Measurements from ENCODE around the gene GPC5.
"Not testable (repeated sequence)": the region's sequence is repeated elsewhere in the genome, so short reads cannot be mapped to it uniquely, and the experiment has no call there.

The GPC5 gene

GRCh38 chr13:91649456-91649855 is 251.0 kb downstream of the GPC5 start:
- Histone ChIP-seq H3K9me3 (ENCODE audit: control insufficient read depth, low read length) (no peaks in the 10 kb centered on the region), H3K4me3 (ENCODE audit: low read length) (no peak overlapping the region), H3K4me1 (ENCODE audit: control insufficient read depth, insufficient read depth, low read length) (no peaks in the 10 kb centered on the region), H3K9ac (ENCODE audit: low read length) (no peak overlapping the region), H3K27me3 (ENCODE audit: control insufficient read depth, insufficient read depth, low read length) (no peaks in the 10 kb centered on the region), H3K36me3 (ENCODE audit: control insufficient read depth, insufficient read depth, low read length) (no peaks in the 10 kb centered on the region)

- Histone ChIP-seq H3K4me1 (ENCODE audit: control insufficient read depth, insufficient read depth, low read length) (no peaks in the 10 kb centered on the region), H3K36me3 (ENCODE audit: control insufficient read depth, insufficient read depth, low read length) (no peaks in the 10 kb centered on the region), H3K9me3 (ENCODE audit: control insufficient read depth, low read length) (no peaks in the 10 kb centered on the region), H3K4me3 (ENCODE audit: low read length) (no peak overlapping the region), H3K9ac (ENCODE audit: low read length) (no peak overlapping the region), H3K27me3 (ENCODE audit: control insufficient read depth, insufficient read depth, low read length) (no peaks in the 10 kb centered on the region)
Observed at GRCh38 chr13:91652404-91653301, 254.2 kb downstream of the GPC5 start.

GRCh38 chr13:91655731-91656130 is 257.3 kb downstream of the GPC5 start:
- Histone ChIP-seq H3K4me1 (ENCODE audit: control insufficient read depth, insufficient read depth, low read length) (no peaks in the 10 kb centered on the region), H3K4me3 (ENCODE audit: low read length) (no peak overlapping the region), H3K27me3 (ENCODE audit: control insufficient read depth, insufficient read depth, low read length) (no peaks in the 10 kb centered on the region), H3K36me3 (ENCODE audit: control insufficient read depth, insufficient read depth, low read length) (no peaks in the 10 kb centered on the region), H3K9ac (ENCODE audit: low read length) (no peak overlapping the region), H3K9me3 (ENCODE audit: control insufficient read depth, low read length) (no peaks in the 10 kb centered on the region)

- H3K9ac ChIP-seq (ENCODE audit: low read length): no peak overlapping the region
- no peaks in the 10 kb centered on the region for H3K27me3 ChIP-seq (ENCODE audit: control insufficient read depth, insufficient read depth, low read length)
- no peaks in the 10 kb centered on the region for H3K36me3 ChIP-seq (ENCODE audit: control insufficient read depth, insufficient read depth, low read length)
- no peak overlapping the region for H3K4me3 ChIP-seq (ENCODE audit: low read length)
- no peaks in the 10 kb centered on the region for H3K4me1 ChIP-seq (ENCODE audit: control insufficient read depth, insufficient read depth, low read length)
- no peaks in the 10 kb centered on the region for H3K9me3 ChIP-seq (ENCODE audit: control insufficient read depth, low read length)
Observed at GRCh38 chr13:91657283-91657682, 258.9 kb downstream of the GPC5 start.

- Histone ChIP-seq H3K36me3 (ENCODE audit: control insufficient read depth, insufficient read depth, low read length) (no peaks in the 10 kb centered on the region), H3K4me1 (ENCODE audit: control insufficient read depth, insufficient read depth, low read length) (no peaks in the 10 kb centered on the region), H3K4me3 (ENCODE audit: low read length) (no peak overlapping the region), H3K27me3 (ENCODE audit: control insufficient read depth, insufficient read depth, low read length) (no peaks in the 10 kb centered on the region), H3K9ac (ENCODE audit: low read length) (no peak overlapping the region), H3K9me3 (ENCODE audit: control insufficient read depth, low read length) (no peaks in the 10 kb centered on the region)
Observed at GRCh38 chr13:91659256-91660075, 261.0 kb downstream of the GPC5 start.

GRCh38 chr13:91660076-91660415 is 261.6 kb downstream of the GPC5 start:
- no peaks in the 10 kb centered on the region for H3K36me3 ChIP-seq (ENCODE audit: control insufficient read depth, insufficient read depth, low read length)
- H3K4me3 ChIP-seq (ENCODE audit: low read length): no peak overlapping the region
- no peaks in the 10 kb centered on the region for H3K27me3 ChIP-seq (ENCODE audit: control insufficient read depth, insufficient read depth, low read length)
- H3K9ac ChIP-seq (ENCODE audit: low read length): no peak overlapping the region
- H3K9me3 ChIP-seq (ENCODE audit: control insufficient read depth, low read length): no peaks in the 10 kb centered on the region
- no peaks in the 10 kb centered on the region for H3K4me1 ChIP-seq (ENCODE audit: control insufficient read depth, insufficient read depth, low read length)

- Histone ChIP-seq H3K9ac (ENCODE audit: low read length) (no peak overlapping the region), H3K36me3 (ENCODE audit: control insufficient read depth, insufficient read depth, low read length) (no peaks in the 10 kb centered on the region), H3K9me3 (ENCODE audit: control insufficient read depth, low read length) (no peaks in the 10 kb centered on the region), H3K4me3 (ENCODE audit: low read length) (no peak overlapping the region), H3K27me3 (ENCODE audit: control insufficient read depth, insufficient read depth, low read length) (no peaks in the 10 kb centered on the region), H3K4me1 (ENCODE audit: control insufficient read depth, insufficient read depth, low read length) (no peaks in the 10 kb centered on the region)
Observed at GRCh38 chr13:91661692-91662490, 263.5 kb downstream of the GPC5 start.

- no peak overlapping the region for H3K9ac ChIP-seq (ENCODE audit: low read length)
- H3K36me3 ChIP-seq (ENCODE audit: control insufficient read depth, insufficient read depth, low read length): no peaks in the 10 kb centered on the region
- H3K4me3 ChIP-seq (ENCODE audit: low read length): no peak overlapping the region
- no peaks in the 10 kb centered on the region for H3K9me3 ChIP-seq (ENCODE audit: control insufficient read depth, low read length)
- H3K4me1 ChIP-seq (ENCODE audit: control insufficient read depth, insufficient read depth, low read length): no peaks in the 10 kb centered on the region
- H3K27me3 ChIP-seq (ENCODE audit: control insufficient read depth, insufficient read depth, low read length): no peaks in the 10 kb centered on the region
Observed at GRCh38 chr13:91664039-91664438, 265.6 kb downstream of the GPC5 start.

- Histone ChIP-seq H3K36me3 (ENCODE audit: control insufficient read depth, insufficient read depth, low read length) (no peaks in the 10 kb centered on the region), H3K9me3 (ENCODE audit: control insufficient read depth, low read length) (no peaks in the 10 kb centered on the region), H3K4me1 (ENCODE audit: control insufficient read depth, insufficient read depth, low read length) (no peaks in the 10 kb centered on the region), H3K27me3 (ENCODE audit: control insufficient read depth, insufficient read depth, low read length) (no peaks in the 10 kb centered on the region), H3K4me3 (ENCODE audit: low read length) (no peak overlapping the region), H3K9ac (ENCODE audit: low read length) (no peak overlapping the region)
Observed at GRCh38 chr13:91667486-91667885, 269.1 kb downstream of the GPC5 start.

GRCh38 chr13:91668866-91669495 is 270.6 kb downstream of the GPC5 start:
- Histone ChIP-seq H3K9ac (ENCODE audit: low read length) (no peak overlapping the region), H3K27me3 (ENCODE audit: control insufficient read depth, insufficient read depth, low read length) (no peaks in the 10 kb centered on the region), H3K36me3 (ENCODE audit: control insufficient read depth, insufficient read depth, low read length) (no peaks in the 10 kb centered on the region), H3K9me3 (ENCODE audit: control insufficient read depth, low read length) (no peaks in the 10 kb centered on the region), H3K4me1 (ENCODE audit: control insufficient read depth, insufficient read depth, low read length) (no peaks in the 10 kb centered on the region), H3K4me3 (ENCODE audit: low read length) (no peak overlapping the region)

GRCh38 chr13:91674347-91674746 is 275.9 kb downstream of the GPC5 start:
- H3K4me3 ChIP-seq (ENCODE audit: low read length); H3K36me3 ChIP-seq (ENCODE audit: control insufficient read depth, insufficient read depth, low read length); H3K9ac ChIP-seq (ENCODE audit: low read length); H3K9me3 ChIP-seq (ENCODE audit: control insufficient read depth, low read length); H3K4me1 ChIP-seq (ENCODE audit: control insufficient read depth, insufficient read depth, low read length); H3K27me3 ChIP-seq (ENCODE audit: control insufficient read depth, insufficient read depth, low read length): not testable (repeated sequence)
